ENCODE data around the gene FCHO2. TPM values are rescaled to one million over a fixed set of nuclear protein-coding genes. Genes with fewer than 3 reads are reported as not detected.

FCHO2 gene
- total and polyA plus RNA-seq, 2 donors from 2014 or later: 6.5 to 48.1 TPM

- FAIRE-seq (no peak), DNase-seq (no peak)
- no peak for TF ChIP-seq CTCF (IDR thresholded peaks at IDR 0.05; ENCODE audit: borderline replicate concordance, extremely low read depth, insufficient read depth)
- H3K9ac ChIP-seq (ENCODE audit: low read length in 3 of 3): no peak overlapping the region
- no peaks in the 10 kb centered on the region for H3K27me3 ChIP-seq (ENCODE audit: control insufficient read depth, insufficient read depth, low read length)
- no peak overlapping the region for H3K4me3 ChIP-seq (ENCODE audit: low read length in 3 of 3)
- H3K9me3 ChIP-seq (ENCODE audit: control insufficient read depth in 2 of 3, insufficient read depth in 1 of 3, low read length in 3 of 3): no peaks in the 10 kb centered on the region
- H3K36me3 ChIP-seq (ENCODE audit: control insufficient read depth in 2 of 3, insufficient read depth in 3 of 3, low read length in 3 of 3): peaks cover 0 to 12% (median 2%) of the 10 kb centered on the region in 3 donors
- no peaks in the 10 kb centered on the region for H3K4me1 ChIP-seq (ENCODE audit: control insufficient read depth in 2 of 3, insufficient read depth in 2 of 3, low read depth in 1 of 3, low read length in 3 of 3)
- intact Hi-C loops (cut with DNase I): no loop called here
- no peak overlapping the region for H3K27ac ChIP-seq (ENCODE audit: low read depth in 2 of 2, low read length in 2 of 2)
Observed at GRCh38 chr5:73067213-73067612, 111.4 kb downstream of the FCHO2 start.

DNA sequence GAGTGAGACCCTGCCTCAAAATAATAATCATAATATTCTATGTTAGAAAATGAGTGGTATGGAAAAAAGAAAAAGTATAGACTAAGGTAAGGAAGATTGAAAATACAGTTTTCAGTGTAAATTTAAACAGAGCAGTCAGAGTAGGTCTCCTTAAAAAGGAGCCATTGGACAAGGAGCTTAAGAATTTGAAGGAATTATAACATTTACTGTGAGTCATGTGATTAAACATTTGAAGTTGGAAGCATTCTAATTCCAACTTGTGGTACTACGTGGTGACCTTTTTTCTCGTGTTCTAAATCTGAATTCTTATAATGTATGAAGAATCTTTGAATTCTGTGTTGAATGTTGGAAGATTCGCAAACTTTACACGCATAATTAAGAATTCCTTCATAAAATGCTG, 125.3 kb downstream of the FCHO2 start:
- Histone ChIP-seq H3K9me3 (ENCODE audit: control insufficient read depth in 2 of 3, insufficient read depth in 1 of 3, low read length in 3 of 3) (no peaks in the 10 kb centered on the region), H3K36me3 (ENCODE audit: control insufficient read depth in 2 of 3, insufficient read depth in 3 of 3, low read length in 3 of 3) (peaks cover 2 to 8% (median 5%) of the 10 kb centered on the region in 3 donors), H3K9ac (ENCODE audit: low read length in 3 of 3) (no peak overlapping the region), H3K27ac (ENCODE audit: low read depth in 2 of 2, low read length in 2 of 2) (no peak overlapping the region), H3K4me3 (ENCODE audit: low read length in 3 of 3) (no peak overlapping the region), H3K4me1 (ENCODE audit: control insufficient read depth in 2 of 3, insufficient read depth in 2 of 3, low read depth in 1 of 3, low read length in 3 of 3) (no peaks in the 10 kb centered on the region), H3K27me3 (ENCODE audit: control insufficient read depth, insufficient read depth, low read length) (no peaks in the 10 kb centered on the region)
- FAIRE-seq: no peak
- DNase-seq: no peak
- no peak for TF ChIP-seq CTCF (IDR thresholded peaks at IDR 0.05; ENCODE audit: borderline replicate concordance, extremely low read depth, insufficient read depth)
- intact Hi-C loops (cut with DNase I): no loop called here

DNA sequence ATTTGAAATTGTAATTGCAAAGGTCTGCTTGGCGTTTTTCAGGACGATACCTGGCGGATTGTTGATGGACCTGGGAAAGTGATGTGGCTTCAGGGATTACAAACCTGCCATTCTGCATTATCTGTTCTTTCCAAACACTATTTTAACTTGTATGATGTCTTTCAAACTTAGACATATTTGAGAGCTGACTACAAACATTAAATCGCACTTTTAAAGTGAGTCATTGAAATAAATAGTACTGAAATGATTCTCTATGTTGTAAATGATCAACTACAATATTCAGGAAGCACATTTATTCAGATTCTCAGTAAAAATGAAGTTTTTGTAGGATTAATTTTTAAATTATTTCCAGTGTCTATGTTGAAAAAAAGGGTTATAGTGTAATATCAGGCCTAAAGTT, 132.2 kb downstream of the FCHO2 start:
- FAIRE-seq: no peak
- no peaks in the 10 kb centered on the region for H3K27me3 ChIP-seq (ENCODE audit: control insufficient read depth, insufficient read depth, low read length)
- H3K4me1 ChIP-seq (ENCODE audit: control insufficient read depth in 2 of 3, insufficient read depth in 2 of 3, low read depth in 1 of 3, low read length in 3 of 3): no peaks in the 10 kb centered on the region
- intact Hi-C loops (cut with DNase I): no loop called here
- TF ChIP-seq CTCF (IDR thresholded peaks at IDR 0.05; ENCODE audit: borderline replicate concordance, extremely low read depth, insufficient read depth): no peak
- H3K36me3 ChIP-seq (ENCODE audit: control insufficient read depth in 2 of 3, insufficient read depth in 3 of 3, low read length in 3 of 3): peaks cover 0 to 11% (median 5%) of the 10 kb centered on the region in 3 donors
- no peaks in the 10 kb centered on the region for H3K9me3 ChIP-seq (ENCODE audit: control insufficient read depth in 2 of 3, insufficient read depth in 1 of 3, low read length in 3 of 3)
- H3K9ac ChIP-seq (ENCODE audit: low read length in 3 of 3): no peak overlapping the region
- no peak overlapping the region for H3K4me3 ChIP-seq (ENCODE audit: low read length in 3 of 3)
- DNase-seq: no peak
- H3K27ac ChIP-seq (ENCODE audit: low read depth in 2 of 2, low read length in 2 of 2): no peak overlapping the region

- no peak for FAIRE-seq
- Histone ChIP-seq H3K4me3 (ENCODE audit: low read length in 3 of 3) (no peak overlapping the region), H3K9ac (ENCODE audit: low read length in 3 of 3) (no peak overlapping the region), H3K36me3 (ENCODE audit: control insufficient read depth in 2 of 3, insufficient read depth in 3 of 3, low read length in 3 of 3) (peaks cover 0 to 2% (median 0%) of the 10 kb centered on the region in 3 donors), H3K27ac (ENCODE audit: low read depth in 2 of 2, low read length in 2 of 2) (no peak overlapping the region), H3K9me3 (ENCODE audit: control insufficient read depth in 2 of 3, insufficient read depth in 1 of 3, low read length in 3 of 3) (peaks cover 0 to 7% (median 0%) of the 10 kb centered on the region in 3 donors), H3K27me3 (ENCODE audit: control insufficient read depth, insufficient read depth, low read length) (no peaks in the 10 kb centered on the region), H3K4me1 (ENCODE audit: control insufficient read depth in 2 of 3, insufficient read depth in 2 of 3, low read depth in 1 of 3, low read length in 3 of 3) (no peaks in the 10 kb centered on the region)
- TF ChIP-seq CTCF (IDR thresholded peaks at IDR 0.05; ENCODE audit: borderline replicate concordance, extremely low read depth, insufficient read depth): no peak
- intact Hi-C loops (cut with DNase I): loop anchor here (5.0 kb wide), 1 partner anchor 113 kb away; no protein-coding TSS in a partner anchor
- DNase-seq: no peak
Observed at GRCh38 chr5:73093943-73094342, 138.1 kb downstream of the FCHO2 start.

Data from kidney (tissue), 14 donors.